Germinal center (tissue), 1 donor: Measurements from ENCODE around the gene TRPM6.

Experiments
- DNase-seq: peaks from one replicate; pipeline ENCODE4 v3.0.0; 2012; ENCODE audit warnings: mixed read lengths, low spot score

TRPM6 gene

DNA sequence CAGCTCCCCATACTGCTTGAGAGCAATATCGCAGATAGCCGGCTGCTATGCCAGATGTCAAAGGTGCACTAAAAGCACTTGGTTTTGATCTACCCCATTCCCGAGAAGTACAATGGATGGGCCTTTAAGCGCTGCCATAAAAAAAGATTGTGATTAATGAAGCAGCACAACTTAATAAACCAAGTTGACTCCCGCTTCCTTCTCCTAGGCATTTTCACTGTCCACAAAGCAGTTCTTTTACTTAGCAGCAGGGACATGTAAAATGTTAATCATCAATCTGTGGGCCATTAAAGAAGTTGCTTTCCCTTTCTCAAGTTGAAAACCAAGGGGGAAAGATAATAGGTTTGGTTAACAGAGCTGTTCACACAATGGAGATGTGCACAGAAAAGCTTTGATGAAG, 176.4 kb downstream of the TRPM6 start:
- DNase-seq = no peak

DNA sequence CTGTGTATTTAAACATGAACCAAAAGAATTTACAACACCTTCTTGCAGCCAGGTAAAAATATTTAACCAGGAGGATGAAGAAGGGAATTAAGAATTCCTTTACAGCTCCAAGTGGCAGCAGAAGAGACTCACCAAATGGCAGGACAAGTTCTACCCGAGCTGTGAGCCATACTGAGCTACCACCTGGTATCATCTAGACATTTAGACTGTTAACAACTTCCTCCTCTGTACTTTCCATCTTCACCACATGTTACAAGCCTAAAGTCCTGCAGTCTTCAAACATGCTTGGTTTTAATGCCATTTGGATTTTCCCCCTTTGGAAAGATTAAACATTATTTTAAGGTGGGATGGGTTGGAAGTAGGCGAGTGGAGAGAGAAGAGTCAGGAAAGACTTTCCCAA, 190.2 kb downstream of the TRPM6 start:
- no peak for DNase-seq

DNA sequence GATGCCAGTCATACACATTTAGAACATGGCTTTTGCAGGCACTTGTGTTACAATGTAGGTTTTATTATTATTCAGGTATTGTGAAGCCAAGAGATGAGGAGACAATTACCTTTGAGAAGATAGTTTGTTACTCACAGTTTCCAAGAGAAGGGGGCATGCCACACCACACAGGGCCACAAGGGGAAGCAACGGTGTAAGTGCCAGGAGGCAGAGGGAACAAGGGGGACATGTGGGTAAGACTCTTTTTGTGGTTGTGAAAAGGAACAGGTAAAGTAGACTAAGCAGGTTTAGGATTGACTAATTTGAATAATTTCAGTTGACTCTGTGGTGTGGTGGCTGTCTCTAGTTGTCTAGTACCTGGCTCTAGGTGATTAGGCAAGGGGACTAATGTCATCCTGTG, 191.2 kb downstream of the TRPM6 start:
- DNase-seq = no peak

DNA sequence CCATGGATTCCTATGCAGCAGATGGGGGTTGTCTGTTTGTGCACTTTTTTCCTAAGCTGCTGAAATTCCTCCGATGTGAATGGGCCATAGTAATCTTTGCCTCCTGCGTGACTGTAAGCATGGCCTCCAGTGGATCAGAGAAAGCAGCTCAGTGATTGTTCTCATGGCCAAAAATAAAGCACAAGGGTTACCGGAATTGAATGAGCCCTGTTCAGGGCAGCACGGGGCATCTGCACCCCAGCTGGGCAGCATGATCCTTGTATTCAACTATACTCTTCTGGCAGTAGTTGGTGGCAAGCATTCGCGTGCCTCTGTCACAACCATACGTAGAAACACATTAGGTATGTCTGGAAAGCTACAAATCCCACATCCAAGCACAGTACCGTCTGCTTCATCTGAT, 196.7 kb downstream of the TRPM6 start:
- no peak for DNase-seq

DNA sequence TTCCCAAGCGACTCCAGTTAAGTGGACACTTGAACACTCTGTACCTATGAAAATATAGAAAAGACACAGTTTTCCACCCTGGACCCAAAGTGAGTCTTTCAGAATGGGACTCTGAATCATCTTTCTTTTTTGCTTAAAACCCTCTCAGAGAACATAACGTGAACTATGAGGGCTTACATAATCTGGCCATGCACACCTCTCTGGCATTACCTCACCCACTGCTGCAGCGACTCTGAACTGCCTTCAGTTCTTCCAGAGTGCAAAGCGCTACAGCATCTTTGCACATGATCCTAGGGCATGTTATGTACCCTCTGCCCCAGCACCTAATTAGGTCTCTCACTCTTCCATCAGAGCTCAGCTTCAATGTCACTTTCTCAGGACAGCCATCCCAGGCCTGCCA, 204.4 kb downstream of the TRPM6 start:
- DNase-seq = no peak

DNA sequence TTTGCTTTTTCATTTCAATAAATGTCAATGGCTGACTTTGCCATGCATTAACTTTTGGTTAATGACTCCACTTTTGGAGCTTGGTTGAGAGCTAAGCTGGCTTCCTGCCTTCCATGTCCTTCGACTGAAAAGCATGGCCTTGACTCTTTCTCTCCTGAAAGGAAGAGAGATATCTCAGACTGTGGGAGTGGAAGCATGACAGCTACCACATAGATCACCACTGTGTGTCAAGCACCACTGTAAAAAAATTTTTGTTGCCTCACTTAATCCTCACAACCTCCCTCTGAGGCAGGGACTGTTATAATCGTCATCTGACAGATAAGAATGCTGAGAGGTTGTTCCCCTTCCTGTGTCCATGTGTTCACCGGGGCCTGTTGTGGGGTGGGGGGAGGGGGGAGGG, 205.8 kb downstream of the TRPM6 start:
- no peak for DNase-seq

DNA sequence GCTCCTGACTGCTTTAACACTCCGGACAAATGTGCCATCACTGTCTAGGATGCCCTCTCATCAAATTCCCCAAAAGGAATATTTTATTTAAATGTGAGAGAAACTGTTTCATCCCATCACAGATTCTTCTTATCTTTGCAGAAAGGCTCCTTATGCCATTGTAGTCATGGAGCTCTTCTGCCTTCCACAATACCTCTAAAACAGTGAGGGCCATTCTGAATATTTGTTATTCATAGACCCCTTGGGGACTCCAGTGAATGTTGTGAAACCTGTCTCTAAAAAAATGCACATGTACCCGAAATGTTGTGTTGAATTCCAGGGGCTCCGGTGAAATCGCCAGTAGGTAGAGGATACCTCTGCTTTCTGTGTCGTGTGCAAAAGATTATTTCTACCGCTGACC, 213.6 kb downstream of the TRPM6 start:
- no peak for DNase-seq
